GM12872 (cell line): ENCODE measurements around the gene NYAP1.

ENCODE experiments used
- CTCF ChIP-seq: IDR thresholded peaks from 3 replicates; pipeline ENCODE4 v1.5.1; 2011; ENCODE audit warnings: low read depth, mild to moderate bottlenecking, low read length, moderate library complexity; ENCODE audit not compliant: insufficient read depth

Gene NYAP1

DNA sequence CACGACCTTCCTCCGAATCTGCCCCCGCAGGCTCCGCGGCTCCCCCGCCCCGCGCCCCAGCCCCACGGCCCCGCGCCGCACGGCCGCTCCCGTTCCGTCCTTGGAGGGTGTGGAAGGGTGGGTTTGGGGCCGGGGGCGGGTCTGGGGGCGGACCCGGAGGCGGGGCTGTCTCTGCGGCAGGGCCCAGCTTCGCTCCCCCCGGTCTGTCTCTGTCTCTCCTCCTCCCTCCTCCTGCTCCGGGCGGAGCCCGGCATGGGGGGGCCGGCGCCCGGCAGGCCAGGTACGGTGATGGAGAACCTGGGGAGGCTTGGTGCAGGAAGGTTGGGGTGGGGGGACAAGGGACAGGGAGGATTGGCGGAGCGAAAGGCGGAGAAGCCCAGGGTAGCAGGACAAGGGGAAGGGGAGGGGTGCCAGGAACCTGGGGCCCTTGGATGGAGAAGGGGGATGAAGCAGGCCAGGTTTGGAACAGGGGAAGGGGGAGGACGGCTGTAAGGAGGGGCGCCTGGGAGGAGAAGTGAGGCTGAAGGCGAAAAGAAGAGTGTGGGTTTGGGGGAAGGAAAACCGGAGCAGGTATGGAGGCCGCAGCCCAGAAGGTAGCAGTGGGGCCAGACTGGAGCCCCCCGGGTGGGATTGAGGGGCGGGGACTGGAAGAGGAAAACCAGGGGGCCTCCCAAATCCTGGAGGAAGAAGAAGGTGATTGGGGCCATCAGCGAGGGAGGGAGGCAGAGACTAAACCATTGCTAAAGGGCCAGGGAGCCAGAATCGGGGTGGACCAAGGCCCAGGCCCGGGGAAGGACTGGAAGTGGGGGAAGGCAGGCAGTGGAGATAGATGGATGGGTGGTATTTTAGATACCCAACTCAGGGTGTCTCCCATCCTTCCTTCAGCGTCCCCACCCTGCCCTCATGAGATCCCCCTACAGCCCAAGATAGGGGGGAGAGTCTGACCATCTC is at the start of gene NYAP1:
Gene NYAP1 (plus strand): TSS at position 206 of the 951 bp plus-strand sequence. CDS start 1,385 bp downstream, outside the sequence.
- no peak for TF ChIP-seq CTCF

DNA sequence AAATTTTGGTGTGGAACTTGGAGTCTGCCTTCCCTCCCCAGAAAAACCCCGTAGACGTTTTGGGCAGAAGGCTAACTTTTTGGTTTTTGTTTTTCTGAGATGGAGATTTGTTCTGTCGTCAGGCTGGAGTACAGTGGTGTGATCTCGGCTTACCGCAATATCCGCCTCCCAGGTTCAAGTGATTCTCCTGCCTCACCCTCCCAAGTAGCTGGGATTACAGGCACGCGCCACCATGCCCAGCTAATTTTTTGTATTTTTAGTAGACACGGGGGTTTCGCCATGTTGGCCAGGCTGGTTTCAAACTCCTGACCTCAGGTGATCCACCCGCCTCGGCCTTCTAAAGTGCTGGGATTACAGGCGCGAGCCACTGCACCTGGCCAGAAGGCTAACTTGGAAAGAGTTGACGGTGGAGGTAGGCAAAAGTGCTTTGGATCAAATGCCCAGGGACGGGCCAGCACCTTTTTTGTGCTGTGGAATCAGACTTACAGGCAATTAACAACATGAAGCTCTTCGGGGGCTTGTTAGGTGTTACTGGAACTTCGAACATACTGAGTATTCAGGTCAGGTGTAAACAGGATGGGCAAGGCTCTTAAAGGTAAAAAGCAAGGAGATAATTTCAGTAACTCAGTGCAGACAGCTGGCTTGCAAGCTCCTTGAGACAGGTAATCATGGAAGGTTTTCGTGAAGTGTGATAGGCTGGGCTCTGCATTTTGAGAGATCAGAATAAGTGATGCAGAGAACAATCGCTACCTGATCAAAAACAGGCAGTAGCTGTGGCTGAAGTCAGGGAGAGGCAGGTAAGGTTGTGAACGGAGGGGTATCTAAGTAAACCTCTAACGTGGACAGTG is 49.2 kb upstream of the NYAP1 start:
- no peak for TF ChIP-seq CTCF

- TF ChIP-seq CTCF = no peak
These were observed 48.1 kb upstream of the NYAP1 start for GRCh38 chr7:100435401-100436304.

DNA sequence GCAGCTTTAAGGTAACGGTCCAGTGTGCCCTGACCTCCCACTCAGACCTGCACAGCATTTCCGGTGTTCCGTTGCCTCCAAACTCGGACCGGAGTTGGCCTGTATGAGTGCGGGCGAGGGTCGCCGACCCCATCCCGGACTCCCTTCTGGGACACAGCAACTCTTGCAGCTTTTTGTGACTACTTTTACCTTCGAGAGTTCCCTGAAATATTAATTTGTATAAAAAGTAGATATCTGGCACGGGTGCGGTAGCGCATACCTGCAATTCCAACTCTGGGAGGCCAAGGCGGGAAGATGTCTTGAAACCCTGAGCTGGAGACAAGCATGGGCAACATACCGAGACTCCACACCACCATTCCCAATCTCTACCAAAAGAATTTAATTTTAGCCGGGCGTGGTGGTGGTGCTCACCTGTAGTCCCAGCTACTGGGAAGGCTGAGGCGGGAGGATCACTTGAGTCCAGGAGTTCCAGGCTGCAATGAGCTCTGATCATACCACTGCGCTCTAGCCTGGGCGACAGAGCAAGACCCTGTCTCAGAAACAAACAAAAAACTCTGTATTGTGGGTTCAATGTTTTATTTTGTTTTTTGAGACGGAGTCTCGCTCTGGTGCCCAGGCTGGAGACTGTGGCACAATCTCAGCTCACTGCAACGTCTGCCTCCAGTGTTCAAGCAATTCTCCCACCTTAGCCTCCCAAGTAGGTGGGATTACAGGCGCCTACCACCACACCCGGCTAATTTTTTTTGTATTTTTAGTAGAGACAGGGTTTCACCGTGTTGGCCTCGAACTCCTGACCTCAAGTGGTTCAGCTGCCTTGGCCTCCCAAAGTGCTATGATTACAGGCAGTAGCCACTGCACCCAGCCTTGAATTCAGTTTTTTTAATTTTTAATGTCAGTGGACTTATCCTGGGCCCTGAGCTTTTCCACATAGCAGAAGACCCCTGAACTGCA is 46.3 kb upstream of the NYAP1 start:
- TF ChIP-seq CTCF = no peak

DNA sequence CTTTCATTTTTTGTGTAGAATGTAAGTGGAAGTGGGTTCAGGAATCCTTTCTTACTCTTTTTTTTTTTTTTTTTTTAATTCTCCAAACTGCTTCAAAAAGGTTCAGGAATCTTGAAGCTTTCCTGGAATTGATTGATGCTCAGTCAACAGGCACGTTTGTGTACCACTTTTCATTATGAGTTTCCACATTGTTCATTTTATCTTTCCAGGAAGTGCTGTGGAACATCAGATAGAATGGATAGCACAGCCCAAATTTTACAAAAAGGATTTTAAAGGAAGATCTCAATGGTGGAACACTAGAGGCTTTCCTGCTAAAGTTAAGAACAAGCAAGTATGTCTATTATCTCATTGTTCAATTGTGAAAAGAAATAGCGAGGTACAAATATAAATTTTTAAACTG is 45.6 kb upstream of the NYAP1 start:
- TF ChIP-seq CTCF = no peak
